Islet precursor cell (in vitro differentiated cells): Measurements from ENCODE around the gene OR6B1.

Source experiments
- DNase-seq: peaks from one replicate; pipeline ENCODE4 v3.0.0-alpha.2; 2018

Gene OR6B1

DNA sequence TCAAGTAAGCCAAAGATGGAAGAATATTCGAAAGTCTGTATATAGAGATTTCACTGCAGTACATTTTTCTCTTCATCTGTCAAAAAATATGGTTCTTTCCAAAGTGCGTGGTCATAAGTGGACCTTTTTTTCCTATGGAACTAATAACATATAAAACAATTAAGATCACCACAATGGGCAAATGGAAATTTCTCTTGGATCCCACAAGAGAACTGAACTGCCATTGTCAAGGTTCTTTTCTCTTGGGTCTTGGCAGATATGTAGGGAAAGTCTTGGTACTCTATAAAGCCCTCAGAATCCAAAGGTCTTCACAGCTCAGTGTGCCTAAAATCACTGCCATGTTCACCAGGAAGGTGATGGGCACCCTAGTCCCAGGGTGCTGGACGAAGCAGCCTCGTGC lies at the start of gene OR6B1:
OR6B1 (plus strand) TSS at position 301 of the 400 bp plus-strand sequence. CDS start 3,677 bp downstream, outside the sequence.
- no peak for DNase-seq

DNA sequence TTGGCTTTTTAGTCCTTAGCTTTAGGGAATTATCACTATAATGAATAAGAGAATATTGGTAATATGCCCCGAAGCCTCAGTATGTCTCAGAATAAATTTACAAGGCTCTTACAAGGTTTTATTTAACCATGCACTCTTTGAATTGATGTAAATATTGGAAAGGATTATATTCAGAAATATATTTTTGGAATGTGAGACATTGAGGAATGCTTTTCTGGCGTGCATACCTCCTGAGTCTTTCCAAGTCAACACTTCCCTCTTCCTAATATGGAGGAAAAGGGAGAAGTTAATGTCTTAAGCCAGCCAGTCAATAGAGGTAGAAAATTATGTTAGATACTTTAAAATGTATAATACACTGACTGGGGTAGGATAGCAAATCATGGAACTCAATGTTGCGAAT lies 46.7 kb upstream of the OR6B1 start:
- no peak for DNase-seq

DNA sequence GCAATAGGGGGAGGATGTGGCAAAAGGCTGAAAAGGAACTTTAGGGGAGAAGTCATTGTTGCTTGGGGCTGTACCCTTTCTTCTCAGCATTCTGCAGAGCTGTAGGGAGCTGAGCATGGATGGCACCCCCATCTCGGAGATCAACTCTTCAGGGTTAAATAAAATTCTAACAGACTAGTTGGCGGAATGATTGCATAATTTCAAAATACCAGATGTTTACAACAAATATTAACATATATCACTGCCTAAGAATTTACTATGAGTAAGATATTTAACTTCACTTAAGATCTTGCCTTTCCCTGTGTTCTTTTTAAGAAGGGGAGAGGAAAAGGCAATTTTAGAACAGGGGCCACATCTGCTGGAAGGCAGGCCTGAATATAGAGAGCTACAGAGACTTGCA lies 46.0 kb upstream of the OR6B1 start:
- DNase-seq: no peak

DNA sequence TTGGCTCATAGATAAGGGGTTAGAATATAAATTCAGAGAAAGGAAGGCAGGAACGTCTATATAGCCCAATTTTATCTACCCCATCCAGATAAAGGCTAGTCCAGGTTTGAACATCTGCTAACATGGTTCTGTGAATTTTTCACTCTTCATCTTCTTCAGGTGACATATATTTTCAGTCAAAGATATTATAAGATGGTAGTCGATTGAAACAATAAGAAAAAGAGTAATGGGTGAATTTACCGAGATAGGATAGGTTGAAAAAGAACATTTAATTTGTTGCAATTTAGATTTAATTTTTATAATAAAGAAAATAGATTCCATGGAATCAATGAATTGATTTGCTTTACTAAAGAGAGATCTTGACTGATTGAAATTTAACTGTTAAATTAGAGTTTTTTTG lies 45.6 kb upstream of the OR6B1 start, which contains the start of gene OR2F1:
OR2F1 (plus strand) TSS at position 301 of the 400 bp plus-strand sequence. CDS start 5,127 bp downstream, outside the sequence.
- no peak for DNase-seq

DNA sequence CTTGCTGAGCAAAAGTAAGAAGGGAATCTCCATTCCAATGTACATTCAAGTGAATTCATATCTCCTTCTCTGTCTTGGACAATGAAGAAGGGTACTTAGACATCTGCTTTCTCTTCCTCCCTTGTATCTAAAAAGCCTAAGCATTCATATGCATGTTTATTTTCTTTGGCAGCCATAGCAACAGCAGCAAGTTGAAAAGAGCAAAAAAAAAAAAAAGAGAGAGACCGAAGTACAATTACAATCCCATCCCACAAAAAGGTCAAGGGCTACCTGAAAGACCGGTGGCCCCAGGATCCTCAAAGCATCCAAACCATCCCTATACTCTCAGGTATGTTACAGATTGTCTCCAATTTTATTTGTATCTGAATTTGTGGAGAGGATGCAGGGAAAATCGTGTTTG lies 41.3 kb upstream of the OR6B1 start:
- DNase-seq: no peak

DNA sequence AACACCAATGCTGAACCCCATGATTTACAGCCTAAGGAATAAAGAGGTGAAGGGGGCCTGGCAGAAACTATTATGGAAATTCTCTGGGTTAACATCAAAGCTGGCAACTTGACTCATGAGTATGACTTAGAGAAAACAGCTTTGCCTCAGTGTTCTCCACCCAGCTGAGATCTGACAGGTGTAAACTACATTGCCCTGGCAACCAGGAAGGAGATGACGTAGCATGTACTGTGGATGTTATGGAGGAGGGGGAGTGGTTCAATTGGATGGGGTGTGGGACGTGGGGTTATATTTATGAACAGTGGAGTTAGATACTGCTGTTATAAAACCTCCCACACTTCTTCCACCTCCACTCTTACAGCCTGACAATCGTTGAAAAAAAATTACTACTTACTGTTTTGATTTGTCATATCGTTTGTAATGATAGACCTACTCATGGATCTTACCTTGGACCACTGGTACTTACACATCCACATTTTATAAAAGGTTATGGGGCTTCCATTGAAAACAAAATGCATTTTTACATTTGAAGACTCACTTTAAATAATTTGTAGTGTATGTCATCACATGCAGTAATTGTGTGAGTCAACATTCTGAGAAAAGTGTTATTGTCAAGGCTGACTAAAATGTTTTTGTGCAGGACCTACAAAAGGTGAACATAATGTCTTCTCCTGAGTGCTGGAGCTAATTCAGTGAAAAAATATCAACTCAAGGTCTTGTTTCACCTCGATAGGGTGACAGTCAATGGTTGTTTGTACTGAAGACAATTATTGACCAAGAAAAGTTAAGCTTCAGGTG lies 39.1 kb upstream of the OR6B1 start:
- no peak for DNase-seq

DNA sequence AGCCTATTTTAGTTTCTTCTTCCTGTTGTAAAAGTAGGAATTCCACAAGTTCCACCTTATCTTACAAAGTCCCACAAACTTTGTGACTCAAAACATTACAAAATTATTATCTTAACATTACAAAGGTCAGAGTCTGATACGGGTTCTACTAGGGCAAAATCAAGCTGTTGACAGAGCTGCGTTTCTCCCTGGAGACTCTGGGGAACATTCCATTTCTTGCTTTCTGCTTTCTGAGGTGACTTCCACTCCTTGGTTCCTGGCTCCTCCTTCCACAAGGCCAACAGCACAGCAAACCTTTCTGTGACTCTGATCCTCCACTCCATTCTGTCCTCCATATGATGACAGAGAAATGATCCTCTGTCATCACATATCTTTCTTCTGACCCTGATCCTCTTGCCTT lies 34.8 kb upstream of the OR6B1 start:
- DNase-seq: no peak

DNA sequence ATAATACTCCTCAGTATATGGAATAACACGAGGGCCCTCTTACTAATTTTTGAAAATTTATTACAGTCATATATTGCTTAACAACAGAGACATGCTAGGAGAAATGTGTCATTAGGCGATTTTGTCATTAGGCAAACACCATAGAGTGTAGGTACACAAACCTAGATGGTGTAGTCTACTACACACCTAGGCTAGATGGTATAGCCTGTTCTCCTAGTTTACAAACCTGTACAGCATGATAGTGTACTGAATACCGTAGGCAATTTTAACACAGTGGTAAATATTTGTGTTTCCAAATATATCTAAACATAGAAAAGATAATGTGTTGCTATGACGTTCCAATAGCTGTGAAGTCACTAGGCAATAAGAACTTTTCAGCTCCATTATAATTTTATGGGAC lies 32.7 kb upstream of the OR6B1 start:
- DNase-seq: no peak

DNA sequence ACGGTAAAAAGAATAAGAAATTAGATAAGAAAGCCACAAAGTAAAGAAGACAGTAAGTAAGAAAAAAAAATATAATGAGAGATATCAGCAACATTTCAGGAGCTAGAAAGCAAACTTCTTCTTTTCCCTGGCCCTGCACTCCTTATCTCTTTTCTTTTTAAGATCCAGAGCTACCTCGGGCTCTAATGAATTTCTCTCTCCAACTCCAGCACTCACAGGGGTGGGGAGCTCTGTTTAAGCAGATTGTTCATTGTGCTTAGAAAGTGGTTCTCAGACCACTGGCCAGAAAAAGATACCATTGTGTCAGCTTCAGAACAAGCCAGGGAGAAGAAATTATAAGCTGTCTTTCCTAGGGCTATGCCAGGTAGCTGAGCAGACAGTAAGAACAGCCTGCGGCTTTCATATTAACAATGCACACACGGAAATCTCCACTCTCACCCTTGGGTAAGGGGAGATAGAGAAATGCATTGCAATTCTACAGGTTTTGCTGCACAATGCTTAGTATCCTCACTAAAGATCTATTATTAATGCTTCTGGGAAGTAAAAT lies 26.2 kb upstream of the OR6B1 start:
- DNase-seq: no peak

DNA sequence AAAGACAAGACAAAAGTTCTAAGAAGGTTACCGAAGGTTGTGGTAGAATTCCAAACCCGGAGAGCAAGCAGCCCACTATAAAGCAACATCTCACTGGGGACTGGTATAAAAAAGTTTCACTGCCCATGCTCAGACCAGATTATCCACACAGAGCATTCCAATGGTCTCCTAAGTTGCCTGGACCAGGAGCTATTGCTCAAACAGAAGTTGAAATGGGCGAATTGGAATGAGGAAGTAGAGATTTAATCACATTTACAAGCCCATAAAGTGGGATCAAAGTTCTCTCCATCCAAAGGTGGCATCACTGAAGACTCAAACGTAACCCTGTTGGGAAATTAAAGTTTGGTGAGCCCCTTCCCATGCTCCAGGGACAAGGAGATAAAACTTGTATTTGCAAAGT lies 25.7 kb upstream of the OR6B1 start:
- DNase-seq: peak; percentile 64

DNA sequence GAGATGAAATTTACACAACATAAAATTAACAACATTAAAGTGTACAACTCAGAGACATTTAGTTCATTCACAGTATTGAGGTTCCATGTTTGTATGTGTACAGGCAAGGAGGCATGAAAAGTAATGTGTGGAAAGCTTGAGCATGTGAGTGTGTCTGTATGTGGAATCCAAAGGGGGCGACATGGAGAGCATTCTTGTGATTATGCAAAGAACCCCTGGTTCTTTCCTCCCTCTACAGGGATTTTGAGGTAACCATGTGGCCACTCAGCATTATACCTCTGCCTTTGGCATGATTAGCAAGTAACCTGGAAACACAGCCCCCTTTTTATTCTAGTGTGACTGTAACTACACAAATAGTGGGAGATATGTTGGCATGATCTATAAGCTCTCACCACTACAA lies 24.5 kb upstream of the OR6B1 start:
- no peak for DNase-seq

DNA sequence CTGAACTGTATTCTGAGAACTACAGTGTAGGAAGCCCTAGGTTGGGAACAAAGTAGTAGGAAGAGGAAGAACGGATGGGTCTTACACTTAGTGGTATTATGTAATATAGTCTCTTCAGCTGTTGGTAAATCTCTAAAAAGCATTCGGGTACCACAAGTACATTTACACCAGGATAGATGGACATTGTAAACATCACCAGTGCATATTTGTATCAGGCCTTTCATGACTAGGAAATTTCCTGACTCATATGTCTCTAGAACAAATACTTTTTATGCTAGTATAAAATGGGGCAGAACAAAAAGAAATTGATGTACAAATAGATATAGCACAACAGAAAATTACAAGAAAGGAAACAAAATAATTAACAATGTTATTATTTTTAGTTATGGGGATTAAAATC lies 21.5 kb upstream of the OR6B1 start:
- DNase-seq: no peak

DNA sequence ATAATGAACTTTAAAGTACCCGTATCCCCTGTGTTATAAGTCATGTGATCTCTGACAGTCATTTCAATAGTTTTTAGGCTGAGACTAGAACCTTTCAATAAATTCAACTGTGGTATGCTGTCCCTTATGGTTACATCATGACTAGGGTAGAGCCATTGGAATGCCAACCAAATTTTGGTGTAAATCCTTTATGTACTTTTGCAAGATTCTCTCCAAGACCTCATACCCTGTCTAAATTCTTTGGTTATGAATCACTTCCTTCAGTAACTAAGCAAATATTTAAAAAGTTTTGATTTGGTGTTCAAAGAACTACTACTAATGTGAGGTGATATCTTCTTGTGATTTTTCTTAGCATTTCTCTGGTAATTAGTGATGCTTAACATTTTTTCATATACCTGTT lies 20.8 kb upstream of the OR6B1 start:
- DNase-seq: no peak

DNA sequence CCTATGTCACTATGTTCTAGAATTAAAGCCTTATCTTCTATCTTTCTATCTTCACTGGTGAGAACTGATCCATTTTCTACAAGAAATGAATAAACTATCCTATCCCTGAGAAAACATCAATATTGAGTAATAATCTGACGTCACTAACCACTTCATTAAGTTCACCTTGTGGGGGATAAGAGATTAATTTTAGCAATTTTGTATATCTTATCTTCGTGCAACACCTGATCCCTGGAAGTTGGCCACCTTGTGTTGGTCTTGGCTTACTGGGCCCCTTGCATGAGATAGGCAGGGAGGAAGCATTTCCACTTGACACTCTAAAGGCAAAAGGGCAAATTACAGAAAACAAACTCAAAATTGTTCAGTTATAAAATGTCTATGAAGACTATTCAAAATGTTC lies 20.1 kb upstream of the OR6B1 start:
- no peak for DNase-seq

DNA sequence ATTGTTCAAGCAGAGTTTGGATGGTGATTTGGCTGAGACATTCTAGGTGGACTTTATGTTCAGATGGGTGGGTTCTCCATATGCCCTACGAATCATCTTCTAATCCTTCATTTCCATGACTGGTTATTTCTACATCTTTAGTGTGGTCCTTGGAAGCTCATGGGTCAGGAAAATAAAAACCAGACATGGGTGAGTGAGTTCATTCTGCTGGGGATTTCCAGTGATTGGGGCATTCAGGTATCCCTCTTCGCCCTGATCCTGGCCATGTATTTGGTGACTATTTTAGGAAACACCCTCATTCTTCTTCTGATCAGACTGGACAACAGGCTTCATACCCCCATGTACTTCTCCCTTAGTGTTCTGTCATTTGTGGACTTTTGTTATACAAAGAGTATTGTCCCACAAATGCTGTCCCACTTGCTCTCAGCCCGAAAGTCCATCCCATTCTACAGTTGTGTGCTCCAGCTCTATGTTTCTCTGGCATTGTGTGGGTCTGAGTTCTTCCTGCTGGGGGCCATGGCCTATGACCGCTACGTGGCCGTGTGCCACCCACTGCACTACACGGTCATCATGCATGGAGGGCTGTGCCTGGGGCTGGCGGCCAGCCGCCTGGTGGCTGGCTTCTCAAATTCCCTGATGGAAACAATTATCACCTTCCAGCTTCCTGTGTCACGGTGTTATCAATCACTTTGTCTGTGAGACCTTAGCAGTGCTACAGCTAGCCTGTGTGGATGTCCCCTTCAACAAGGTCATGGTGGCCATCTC lies 19.2 kb upstream of the OR6B1 start:
- DNase-seq: no peak

DNA sequence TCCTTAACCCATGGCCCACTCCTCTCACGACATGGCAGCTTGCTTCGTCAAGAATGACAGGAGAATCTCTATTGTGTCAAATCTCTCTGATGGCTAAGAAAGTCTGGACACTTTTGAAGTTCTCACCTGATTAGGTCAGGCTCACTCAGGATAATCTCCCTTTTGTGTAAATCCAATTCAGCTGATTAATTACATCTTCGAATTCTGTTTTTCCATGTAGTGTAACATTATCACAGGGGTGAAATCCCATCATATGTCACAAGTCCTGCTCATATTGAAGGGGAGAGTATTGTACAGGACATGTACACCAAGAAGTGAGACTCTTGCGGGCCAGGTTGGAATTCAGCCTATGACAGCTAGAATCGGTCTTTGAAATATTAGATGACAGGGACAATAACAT lies 16.2 kb upstream of the OR6B1 start:
- DNase-seq: no peak

DNA sequence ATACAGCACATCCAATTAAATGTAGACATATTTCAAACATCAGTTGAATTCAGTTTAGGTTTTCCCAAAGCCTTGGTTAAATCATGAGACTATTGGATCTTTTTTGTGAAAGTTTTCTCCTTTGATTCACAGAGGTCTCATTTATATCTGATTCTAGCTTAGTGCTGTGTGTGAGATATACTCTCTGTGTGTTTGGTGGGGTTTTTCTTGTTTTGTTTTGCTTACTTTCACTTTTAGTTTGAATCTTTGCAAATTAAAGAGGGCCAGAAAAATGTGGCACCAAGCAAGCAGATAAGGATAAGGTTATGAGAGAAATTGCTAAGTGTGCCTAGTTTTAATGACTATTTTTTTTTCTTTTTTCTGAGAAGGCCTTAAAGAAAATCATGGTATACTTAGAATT lies 12.6 kb upstream of the OR6B1 start:
- no peak for DNase-seq

DNA sequence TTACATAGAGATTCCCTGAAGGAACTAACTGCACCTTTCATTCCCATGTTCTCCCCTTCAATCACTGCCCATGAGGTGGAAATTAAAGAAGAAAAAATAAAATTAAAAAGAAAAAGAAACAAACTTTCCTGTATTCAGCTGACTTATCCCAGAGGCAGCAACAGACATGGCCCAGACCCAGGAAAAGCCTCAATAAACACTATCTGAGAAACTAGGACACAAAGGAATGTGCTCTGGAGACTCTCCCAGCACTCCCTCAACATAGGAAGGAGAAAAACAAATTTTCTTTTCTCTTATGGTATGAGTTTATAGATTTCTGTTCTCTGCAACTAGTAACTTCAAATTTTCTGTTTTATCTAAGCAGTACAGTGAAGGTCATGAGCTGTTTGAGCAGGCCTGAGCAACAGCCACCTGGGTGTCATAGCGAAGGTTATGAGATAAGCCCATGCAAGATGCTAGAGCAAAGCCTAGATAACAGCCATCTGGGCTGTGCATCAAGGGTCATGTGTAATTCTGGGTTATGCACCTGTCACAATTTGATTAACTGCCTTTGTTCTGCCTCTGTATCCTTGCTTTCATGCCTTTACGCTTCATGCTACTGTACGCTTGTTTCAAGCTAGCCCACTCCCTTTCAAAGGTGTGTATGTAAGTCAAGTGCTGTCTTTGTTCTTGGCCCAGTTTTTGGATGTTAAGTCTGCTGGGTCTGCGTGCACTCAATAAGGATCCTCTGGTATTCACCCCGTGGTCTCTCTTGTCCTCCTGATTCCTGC lies 11.0 kb upstream of the OR6B1 start:
- DNase-seq: no peak

DNA sequence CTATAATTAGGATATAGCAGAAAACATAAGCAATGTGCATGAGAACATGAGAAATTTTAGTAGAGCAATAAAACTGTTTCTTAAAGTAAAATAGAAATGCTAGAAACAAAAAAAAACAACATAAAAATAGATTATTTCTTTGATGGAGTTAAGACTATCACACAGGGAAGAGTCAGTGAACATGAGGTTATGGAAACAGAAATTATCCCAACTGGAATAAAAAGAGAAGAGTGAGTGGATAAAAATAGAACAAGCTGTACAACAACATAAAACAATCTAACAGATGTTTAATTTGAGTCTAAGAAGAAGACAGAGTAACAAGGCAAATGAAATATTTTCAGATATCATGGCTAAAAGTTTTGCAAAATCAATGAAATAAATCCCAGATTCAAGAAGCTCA lies 7.5 kb upstream of the OR6B1 start:
- no peak for DNase-seq

DNA sequence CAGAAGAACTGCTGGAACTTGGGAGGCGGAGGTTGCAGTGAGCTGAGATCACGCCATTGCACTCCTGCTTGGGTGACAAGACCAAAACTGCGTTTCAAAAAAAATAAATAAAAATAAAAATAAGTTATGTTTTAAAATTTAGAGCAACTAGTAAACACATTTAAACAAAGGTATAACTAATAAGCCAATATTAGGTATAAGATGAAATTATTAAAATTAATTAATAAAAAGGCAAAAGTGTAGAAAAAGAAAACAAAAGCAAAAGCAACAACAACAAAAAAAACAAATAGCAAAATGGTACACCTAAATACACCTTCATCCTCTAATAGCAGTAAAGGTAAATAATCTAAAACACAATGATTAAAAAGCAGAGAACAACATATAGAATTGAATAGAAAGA lies 6.2 kb upstream of the OR6B1 start:
- no peak for DNase-seq

DNA sequence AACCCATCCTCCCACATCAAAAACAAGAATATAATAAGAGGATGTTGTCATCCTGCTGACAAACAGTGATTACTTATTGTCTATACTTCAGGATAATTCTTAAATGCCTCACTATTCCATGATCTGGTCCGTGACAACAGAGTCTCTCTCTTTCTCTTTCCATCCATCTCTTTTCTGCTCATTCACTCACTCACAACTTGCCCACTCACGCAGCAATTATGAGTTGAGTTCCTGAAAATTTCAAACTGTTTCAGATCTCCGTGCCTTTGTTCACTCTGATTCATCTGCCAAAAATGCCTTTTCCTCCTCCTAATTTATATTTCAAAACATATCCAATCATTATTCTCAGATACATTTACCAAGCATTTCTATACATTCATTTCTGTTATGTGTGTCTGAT lies 1.4 kb downstream of the OR6B1 start:
- no peak for DNase-seq

DNA sequence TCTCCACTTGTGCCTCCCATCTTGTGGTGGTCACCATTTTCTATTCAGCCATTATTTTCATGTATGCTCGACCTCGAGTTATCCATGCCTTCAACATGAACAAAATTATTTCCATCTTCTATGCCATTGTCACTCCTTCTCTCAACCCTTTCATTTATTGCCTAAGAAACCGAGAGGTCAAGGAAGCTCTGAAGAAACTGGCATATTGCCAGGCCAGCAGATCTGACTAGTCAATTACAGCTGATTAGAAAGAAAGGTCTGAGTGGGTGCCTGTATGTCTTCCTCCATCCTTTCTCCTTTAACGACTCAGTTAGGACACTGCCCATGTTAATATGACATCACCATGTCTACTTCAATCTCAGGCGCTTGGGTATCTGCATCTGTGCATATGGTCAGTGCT lies 4.6 kb downstream of the OR6B1 start:
- no peak for DNase-seq

DNA sequence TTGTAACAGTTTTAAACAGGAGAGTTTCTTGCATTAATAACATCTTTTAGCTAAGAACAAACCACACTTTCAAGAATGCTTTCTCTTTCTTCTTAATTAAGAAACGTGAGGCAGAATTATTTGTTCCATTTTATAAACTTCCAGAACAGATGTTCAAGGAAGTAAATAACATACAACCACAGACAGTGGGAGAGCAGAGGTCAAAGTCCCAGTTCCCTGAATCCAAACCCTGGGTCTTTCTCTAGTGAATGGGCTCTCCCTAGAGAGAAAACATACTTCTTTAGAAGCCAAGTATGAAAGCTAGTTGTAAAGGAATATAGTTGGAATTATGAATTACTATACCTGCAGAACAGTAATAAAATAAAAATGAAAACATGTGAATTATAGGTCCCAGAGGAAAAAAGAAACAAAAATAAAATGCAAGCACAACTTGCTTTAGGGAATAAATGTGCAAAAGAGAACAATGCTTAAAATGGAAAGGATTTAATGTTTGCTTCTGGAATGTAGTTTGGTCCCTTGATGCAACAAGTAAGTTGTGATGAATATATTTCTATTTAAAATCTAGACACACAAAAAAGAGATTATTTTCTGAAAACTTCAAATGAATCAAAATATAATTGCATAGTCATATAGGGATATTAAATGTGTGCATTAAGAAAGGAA lies 6.0 kb downstream of the OR6B1 start:
- no peak for DNase-seq
